CD4-positive, alpha-beta T cell treated with Interleukin-6 at 100 ng/mL for 8 hours (primary cell): ENCODE data around the gene LDB1.

ENCODE experiments used
- DNase-seq: peaks from one replicate; pipeline ENCODE4 v3.0.0-alpha.2; 2020; ENCODE audit warnings: mixed read lengths, low spot score

The LDB1 gene

DNA sequence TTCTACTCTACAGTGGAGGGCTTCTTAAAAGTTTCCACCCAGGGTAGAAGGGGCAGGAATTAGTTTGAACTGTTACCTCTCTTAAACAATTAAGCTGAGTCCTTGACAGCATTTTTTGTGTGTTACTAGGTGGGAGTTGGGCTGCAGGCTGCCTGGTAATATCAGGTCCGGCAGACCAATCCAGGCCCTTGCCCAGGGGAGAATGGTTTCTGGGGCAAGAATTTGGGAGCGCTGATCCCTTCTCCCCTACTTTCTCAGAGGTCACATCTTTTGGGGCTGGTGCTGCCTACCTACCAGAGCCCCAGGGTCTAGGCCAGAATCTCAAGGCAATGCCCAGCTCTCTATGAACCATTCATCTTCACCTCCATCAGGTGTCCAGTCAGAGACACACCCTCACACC is 14.2 kb upstream of the LDB1 start:
- DNase-seq: no peak

DNA sequence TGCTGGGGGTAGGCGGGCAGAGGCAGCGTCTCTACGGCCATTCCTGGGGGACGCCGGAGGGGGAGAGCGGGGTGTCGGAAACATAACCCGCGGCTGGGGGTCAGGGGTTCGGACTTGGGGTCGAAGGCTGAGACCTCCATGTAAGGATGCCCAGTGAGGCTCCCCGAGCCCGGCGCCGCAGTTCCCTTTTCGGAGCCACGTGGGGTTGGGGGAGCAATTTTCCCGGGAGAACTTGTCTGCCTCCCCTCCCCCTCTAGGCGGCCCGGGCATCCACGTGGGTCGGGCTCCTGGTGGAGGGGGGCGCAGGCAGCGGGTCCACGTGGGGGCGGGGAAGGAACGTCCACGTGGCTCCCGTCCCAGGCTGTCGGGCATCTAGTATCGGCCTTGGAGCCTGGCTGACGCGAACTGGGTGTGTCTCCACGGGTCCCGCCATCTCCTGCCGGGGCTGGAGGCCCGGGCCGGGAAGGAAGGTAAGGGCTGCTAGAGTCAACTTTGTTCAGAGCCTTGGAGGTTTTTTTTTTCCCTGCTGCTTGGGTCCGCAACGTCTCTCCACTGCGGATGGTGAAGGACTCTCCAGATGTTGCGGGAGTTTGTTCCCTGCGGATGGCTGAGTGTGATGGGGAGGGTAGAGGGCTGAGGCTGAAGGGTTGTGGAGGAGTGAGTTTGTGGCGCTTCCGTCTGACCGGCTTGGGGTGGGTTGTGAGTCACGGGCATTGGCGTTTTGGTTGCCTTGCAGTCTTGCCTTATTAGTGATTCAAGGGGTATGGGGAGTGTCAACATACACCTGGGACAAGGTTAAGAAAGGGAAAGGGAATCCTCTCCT is 13.4 kb upstream of the LDB1 start:
- no peak for DNase-seq

DNA sequence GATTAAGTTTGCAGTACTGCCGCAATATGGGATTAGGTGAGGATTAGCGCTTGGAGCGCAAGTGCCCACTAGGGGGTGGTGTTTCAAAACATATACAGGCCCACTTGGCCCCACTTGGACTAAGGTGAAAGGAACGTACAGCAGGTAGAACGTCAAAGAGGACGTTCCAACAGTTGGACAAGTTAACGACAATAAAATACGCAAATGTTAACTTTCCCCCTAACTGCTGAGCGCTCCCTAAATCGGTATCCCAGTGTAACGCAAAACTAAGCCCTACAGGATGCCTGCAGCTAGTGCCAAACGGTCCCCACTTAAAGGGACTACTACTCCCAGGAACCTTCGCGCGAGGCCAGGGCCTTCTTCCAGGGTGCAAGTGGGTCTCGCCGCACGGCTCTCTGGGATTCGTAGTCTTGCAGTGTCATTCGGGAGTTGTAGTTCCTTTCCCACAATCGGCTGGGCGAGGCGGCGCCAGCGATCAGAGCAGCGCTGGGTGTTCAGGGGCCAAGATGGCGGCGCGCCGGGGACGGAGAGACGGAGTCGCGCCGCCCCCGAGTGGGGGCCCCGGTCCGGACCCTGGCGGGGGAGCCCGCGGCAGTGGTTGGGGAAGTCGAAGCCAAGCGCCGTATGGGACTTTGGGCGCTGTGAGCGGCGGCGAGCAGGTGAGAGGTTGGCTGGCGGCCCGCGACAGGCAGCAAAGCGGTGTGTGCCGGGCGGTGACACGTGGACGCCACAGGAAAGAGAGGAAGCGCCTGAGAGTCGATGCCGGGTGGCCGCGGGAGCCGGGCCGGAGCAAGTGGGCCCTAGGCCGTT is 12.6 kb upstream of the LDB1 start, which contains the start of gene PPRC1:
Gene PPRC1, plus strand, starts transcription at position 478 of the 810 bp plus-strand sequence. Its CDS starts 29 bp downstream, at position 507.
- peak; percentile 97 for DNase-seq

DNA sequence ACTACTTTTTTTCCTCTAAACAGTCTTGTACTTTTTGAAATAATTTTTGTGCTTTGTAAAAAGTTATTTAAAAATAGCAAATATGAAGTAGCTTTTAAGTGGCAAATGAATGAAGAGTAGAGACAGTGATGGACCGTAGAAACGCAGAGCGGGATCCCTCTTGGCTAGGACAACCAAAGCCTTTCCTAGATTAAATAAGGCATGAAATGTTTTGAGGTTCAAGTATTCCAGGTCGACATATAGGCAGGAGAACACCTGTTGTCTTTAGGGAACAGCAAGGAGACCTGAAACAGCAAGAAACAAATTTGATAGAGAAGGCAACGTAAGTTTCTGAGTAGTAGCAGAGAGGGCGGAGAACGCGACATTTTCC is 12.0 kb upstream of the LDB1 start:
- DNase-seq: no peak

DNA sequence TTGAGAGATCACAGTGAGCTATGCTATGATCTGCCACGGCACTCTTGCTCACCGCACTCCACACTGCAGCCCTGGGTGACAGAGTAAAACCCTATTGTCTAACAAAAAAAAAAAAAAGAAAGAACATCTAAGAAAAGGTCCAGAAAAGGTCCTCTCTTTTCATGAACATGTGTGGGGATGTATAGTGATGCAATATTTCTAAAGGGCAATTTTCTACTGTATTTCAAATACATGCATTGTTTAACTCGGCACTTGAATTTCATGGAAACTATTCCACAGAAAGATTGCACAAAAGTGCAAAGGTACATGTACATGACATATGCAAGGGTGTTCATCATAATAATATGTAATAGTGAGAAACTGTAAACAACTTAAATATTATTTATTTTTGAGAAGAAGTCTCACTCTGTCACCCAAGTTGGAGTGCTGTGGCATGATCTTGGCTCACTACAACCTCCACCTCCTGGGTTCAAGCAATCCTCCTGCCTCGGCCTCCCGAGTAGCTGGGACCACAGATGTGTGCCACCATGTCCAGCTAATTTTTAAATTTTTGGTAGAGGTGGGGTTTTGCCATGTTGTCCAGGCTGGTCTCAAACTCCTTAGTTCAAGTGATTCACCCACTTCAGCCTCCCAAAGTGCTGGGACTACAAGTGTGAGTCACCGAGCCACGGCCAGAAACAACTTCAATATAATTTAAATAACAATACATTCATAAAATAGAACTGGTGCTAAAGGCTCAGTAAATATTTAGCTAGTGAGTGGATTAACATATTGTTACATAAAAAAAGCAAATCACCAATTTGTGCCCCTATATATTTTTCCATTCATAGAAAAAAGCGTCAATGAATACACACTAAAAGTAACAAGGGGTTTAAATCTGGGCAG is 11.4 kb upstream of the LDB1 start:
- DNase-seq: no peak

DNA sequence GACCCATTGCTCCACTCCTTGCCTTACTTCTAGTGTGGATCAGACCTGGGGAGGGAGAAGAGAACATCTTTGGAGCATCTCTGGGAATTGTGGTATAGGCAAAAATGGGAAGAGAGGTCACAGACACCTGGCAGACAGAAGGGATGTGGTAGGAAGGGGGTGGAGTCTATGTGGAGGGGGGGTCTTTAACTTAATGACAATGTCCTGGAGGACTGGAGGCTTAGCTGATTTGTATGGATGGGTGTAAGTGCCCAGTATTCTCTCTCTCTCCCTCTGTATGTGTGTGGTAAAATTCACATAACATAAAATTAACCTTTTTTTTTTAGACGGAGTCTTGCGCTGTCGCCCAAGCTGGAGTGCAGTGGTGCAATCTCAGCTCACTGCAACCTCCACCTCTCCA is 3.1 kb upstream of the LDB1 start:
- no peak for DNase-seq

DNA sequence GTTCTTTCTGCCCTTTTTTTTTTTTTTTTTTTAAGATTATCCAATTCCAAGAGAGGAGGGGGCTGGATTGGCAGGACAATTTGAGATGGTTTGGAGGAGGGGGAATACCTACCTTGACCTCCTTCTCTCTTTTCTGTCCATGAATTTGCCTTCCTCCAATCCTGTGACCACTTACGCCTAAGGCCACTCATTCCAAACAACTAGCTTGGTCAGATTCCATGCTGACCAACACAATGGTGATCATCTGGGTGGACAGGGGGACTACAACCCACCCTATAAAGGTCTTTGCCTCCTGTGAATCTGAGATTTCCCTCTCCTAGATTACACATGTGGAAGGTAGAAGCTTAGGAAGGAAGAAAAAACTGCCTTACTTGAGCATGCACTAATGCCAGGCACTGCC is 2.3 kb upstream of the LDB1 start:
- DNase-seq: no peak

DNA sequence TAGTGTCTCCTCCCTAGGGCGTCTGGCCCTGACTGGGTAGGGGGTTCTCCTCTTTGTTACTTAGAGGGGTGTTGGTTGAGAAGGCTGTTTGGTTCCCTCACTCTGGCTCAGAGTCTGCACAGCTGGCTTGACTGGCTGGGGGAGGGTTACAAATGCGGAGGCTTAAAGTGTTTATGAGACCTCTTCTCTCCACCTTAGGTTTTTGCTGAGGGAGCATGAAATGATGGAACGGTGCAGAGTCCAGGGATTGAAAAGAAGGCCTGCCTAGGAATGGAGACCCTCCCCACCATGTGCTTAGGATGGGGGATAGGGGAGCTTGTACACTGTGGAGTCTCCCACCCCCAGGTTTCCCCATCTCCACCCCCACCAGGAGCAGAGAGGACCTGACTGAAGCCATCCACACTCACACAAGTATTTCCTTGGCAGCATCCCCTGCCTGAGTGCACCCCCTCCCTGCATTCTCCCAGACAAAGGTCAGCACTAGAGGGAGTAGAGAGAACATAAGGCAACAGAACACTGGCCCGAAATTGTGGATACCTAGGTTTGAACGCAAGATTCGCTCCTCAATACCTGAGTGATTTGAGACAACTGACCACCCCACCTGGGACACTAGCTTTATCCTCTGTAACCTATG is 1.7 kb upstream of the LDB1 start:
- DNase-seq: no peak

DNA sequence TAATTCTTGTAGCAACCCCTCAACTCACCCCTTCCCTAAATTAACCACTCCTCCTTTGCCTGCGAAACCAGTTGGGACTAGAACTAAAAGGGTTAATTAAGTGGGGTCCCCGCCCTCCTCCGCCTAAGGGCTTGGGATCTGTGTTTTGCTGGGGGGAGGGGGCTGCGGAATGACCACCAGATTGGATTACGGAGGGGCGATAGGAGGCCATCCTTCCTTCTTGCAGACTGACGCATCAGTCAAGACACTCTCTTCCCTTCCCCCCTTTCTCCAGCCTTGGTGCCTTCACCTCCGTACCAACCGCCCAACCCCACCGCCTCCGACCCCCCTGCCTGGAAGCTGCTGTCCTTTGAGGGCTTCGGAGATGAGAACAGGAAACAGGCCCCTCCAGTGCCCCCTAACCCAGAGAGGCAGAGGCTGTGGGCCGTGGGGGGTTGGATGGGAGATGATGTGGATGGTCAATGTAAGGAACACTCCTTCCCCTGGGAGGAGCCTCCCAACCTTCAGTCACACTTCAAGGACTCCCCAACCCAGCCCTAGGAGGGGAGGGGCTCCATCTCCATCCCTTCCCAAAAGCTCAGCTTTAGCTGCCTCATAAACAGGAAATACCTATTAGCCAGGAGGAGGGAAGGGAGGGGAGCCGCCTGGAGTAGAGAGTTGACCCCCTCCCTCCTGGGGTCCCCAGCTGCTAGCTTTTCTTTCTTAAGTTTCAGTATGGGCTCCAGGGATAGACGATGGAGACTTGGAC is 997 bp upstream of the LDB1 start:
- DNase-seq: no peak

DNA sequence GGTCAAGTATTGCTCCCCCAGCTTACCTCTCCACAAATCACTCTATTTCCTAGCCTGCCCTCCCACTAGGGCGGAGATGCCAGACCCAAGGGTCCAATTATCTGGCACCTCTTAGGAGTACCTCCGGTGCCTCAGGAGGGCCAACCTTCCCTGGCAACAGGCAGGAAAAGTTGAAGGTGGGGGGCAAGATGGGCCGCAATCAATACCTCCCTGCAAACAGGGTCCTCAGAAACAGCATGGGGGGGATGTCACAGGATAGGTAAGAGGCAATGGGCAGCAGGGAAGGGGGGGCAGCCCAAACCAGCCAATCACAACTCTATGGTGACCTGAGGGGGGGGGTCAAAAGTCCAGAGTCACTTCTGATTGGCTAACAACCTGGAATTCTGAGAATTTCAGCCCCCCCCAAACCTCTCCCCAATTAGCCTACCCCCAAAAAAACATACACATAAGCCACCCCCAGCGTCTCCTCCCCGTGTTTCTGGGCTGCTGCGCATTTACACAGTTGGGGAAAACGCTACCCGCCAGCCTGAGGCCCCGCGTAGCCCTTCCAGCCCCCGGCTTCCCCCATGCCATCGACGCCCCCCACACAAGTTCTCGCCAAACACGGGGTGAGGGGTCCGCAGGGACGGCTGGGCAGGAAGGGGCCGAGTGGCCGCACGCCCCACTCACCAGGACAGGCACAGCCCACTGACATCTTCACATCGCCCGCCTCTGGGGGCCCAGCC is 589 bp downstream of the LDB1 start:
- peak; percentile 40 for DNase-seq

DNA sequence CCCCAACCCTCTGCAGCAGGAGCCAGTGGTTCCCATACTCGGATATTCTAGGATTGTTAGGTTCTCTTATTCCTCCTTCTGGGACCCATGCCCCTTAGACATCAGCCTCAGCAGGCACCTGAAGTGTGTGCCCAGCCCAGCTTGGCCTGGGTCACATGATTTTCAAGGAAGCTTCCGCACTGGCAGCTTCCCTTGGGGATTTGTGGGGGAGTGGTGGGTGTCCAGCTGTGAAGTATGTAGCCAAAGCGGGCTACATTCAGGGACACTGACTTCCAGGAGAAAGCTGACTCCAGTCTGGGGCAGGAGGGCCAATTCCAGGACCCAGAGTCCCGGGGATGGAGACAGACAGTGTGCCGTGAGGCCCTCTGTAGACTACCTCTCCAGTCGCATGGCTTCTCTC is 1.3 kb downstream of the LDB1 start:
- no peak for DNase-seq

DNA sequence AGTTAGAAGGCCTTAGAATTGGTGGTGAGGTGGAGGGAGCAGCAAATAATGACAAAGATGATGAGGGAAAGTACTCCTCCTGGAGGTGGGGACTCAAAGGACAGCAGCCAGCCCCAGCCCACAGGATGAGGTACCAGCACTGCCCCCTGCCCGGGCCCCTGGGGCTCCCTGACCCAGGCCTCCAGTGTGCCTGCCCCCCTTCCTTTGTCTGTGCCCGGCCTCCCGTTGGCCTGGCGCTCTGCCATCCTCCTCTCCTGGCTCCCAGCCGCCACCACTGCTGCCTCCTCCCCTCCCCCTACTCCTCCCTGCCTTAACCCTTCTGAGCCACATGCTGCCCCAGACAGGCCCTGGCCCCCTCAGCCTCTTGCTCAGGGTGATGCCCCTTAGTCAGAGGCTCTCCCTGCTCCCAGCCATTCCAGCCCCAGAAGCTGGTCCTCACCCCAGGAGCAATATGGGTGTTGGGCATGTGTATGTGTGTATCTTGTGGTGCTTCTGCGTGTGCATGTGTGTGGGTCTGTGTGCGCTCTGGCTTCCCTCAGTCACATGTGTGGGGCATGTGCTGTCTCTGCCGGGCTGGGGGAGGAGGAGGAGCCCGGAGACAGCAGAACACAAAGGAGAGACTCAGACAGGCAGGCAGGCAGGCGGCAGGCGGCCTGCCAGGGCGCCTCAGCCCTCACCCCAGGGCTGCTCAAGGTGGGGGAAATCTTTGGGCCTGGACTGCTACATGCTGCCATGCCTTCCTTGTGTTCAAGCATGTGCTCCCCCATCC is 2.6 kb downstream of the LDB1 start:
- peak; percentile 64 for DNase-seq

DNA sequence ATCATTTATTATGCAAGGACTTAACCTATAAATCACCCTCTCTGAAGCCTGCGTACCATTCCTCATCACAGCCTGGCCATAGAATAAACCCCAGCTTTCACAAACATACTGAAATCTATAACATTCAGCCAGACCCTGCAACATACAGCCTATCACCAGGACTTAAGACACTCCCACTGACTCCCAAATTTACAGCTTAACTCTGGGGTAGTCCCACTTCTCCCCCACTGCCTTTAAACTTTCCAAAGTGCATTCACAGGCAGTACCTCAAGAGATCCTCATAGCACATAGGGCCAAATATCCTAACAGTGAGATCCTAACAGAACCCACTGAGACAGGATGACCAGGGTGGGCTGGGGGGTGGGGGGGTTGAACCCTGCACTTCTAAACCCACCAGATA is 3.5 kb downstream of the LDB1 start:
- no peak for DNase-seq

DNA sequence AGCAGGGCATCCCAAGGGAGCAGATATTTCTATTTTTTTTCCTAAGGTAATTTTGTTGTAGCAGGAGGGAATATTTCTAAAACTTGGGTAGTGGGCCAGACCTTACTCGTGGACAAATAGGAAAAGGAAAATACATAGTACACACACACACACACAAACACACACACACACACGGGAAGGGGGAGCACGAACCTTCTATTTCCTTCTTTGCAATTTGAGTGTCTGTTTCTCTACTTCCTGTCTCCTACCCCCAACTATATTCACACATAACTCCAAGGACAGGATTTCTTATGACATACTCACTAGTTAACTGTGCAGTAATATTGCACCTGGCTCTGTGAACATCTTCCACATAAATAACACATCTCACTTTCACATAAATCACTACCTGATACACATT is 4.4 kb downstream of the LDB1 start:
- DNase-seq: no peak

DNA sequence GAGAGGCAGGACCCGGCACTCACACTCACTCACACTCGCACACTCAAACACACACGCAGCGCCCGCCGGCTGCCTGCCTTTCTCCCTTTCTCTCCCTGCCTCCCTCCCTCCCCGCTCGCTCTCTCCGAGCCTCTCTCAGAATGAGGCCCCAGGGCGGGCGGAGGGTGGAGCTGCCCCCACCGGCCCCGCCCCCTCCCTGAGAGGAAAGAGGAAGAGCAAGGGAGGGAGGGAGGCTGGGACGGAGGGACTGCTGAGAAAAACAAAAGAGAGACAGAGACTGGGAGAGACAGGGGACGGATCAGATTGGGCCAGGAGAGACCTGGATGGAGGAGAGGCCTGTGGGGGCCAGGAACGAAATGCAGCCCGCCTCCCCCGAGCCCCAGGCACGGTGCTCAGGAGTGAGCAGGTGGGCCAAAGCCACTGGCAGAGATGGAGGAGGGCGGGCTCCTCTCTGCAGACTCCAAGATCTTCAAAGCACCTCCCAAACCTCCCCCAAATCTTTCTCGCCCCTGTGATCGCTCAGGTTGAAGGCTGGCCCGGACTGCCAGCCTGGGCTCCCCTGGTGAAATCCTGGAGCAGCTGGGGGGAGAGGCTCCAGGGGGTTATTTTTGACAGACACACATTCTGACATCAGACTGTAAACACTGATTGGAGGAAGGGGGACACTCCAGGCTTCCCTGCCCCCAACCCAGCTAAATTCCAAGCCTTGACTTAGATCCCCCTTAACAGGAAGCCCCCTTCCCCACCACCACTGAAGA is 5.1 kb downstream of the LDB1 start:
- peak; percentile 81 for DNase-seq

DNA sequence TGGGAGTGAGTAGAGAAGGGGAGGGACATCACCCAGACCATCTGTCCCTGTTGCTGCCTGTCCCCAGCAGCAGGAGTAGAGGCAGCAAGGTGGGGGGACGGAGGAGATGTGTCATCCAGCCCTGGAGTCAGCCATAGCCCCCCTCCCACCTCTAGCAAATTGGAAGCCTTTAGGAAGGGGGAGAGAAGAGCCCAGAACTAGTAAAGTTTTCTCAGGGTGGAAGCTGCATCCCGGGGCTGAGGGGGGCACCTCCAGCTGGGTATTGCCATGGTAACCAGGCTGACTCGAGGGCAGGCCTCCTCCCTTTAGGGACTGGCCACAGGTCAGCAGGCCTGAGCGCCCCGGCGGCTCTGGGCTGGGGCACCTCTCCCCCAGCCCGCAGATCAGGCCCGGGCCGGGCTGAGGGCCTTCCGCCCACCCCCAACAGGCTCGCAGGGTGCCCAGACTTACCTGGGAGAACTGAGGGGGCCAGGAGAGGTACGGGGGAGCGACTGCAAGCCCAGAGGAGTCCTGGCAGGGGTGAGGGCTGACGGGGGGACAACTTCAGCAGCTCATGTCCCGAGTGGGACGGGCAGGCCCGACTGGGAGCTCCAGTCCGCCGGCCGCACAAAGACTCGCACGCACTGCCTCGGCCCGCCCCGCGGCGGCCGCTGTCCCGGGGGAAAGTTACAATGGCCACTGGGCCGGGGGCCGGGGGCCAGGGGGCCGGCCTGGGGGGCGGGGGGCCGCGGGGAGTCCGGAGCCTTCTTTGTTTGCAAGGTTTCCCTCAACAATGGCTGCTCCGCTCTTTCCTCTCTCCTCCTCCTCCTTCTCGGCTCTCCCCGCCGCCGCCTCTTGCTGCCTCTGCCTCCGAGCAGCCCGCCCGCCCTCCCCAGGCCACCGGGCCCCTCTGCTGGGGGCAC is 6.0 kb downstream of the LDB1 start:
- no peak for DNase-seq

DNA sequence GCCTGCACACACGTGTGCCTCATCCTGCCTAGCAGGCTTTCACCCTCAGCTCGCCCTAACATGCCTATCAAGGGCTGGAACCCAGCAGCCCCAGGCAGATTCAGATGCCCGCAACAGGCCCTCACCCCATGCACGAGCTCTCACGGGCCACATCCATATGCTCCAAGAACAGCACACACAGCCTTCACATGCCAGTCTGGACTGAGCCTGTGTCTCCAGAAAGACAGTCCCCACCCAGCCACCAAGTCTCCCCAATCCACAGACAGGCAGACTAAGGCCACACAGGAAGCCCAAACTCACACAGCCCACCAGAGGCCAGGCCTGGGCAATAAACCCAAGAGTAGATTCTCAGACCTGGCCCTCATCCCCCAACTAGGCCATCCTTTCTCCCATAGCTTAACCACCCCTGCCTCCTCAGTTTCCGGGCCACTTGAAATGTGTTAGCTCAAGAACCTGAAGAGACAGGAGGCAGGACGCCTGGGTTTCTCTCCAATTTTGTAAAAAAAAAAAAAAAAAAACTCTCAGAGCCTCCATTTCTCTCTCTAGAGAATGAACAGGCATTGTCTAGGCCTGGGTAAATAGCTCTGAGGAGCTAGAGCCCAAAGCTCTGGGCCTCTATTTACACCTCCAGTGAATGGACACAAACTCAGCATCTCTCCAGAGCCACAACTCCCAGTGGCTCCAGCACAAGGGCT is 6.8 kb downstream of the LDB1 start:
- no peak for DNase-seq
